Gastrocnemius medialis (tissue), 4 donors: ENCODE measurements around the gene FPR3. TPM values are rescaled to one million over a fixed set of nuclear protein-coding genes. Genes with fewer than 3 reads are reported as not detected.

Source experiments
- ATAC-seq, 2 donors: fragments of 150-250 bp; one replicate each; pipeline ENCODE4 v1.9.1; 2016
- DNase-seq, 2 donors: peaks; one replicate each; pipeline ENCODE4 v3.0.0-alpha.2; 2019
- H3K27ac ChIP-seq, 4 donors: fragments of 200-600 bp; sonication (generic); 1 replicate in 1 of 4; 2 replicates in 3 of 4; pipeline ENCODE4 v1.5.1; 2016 to 2018; ENCODE audit warnings: mild to moderate bottlenecking in 2 of 4, moderate library complexity in 1 of 4
- H3K27me3 ChIP-seq, 3 donors: fragments of 200-600 bp; sonication (generic) in 2 of 3; 1 replicate in 1 of 3; 2 replicates in 2 of 3; pipeline versions ENCODE4 v1.5.1 to v1.6.0; 2016 to 2019; ENCODE audit warnings: mild to moderate bottlenecking in 1 of 3, moderate library complexity in 1 of 3
- H3K36me3 ChIP-seq, 2 donors: fragments of 200-600 bp; sonication (generic) in 1 of 2; one replicate each; pipeline ENCODE4 v1.5.1; 2017 to 2018
- H3K4me1 ChIP-seq, 2 donors: fragments of 200-600 bp; sonication (generic) in 1 of 2; one replicate each; pipeline ENCODE4 v1.5.1; 2016 to 2017; ENCODE audit warnings: mild to moderate bottlenecking in 2 of 2
- H3K4me3 ChIP-seq, 4 donors: fragments of 200-600 bp; sonication (generic) in 3 of 4; 1 replicate in 1 of 4; 2 replicates in 3 of 4; pipeline ENCODE4 v1.5.1; 2016 to 2019; ENCODE audit warnings: mild to moderate bottlenecking in 2 of 4
- H3K9me3 ChIP-seq, 3 donors: fragments of 200-600 bp; sonication (generic) in 2 of 3; 1 replicate in 1 of 3; 2 replicates in 2 of 3; pipeline ENCODE4 v1.5.1; 2016 to 2019
- CTCF ChIP-seq, 5 experiments: fragments of 450-650 bp in 3 of 5; fragments of 200-600 bp in 2 of 5; sonication (generic) in 2 of 5; IDR thresholded peaks in 4 of 5; conservative IDR thresholded peaks in 1 of 5; 1 replicate in 4 of 5; 2 replicates in 1 of 5; pipeline ENCODE4 v1.5.1; 2016 to 2019; ENCODE audit warnings: antibody characterized with exemption in 5 of 5, mild to moderate bottlenecking in 3 of 5, moderate library complexity in 3 of 5
- POLR2A ChIP-seq, 2 donors: fragments of 450-650 bp; IDR thresholded peaks; one replicate each; pipeline ENCODE4 v1.6.1; 2017; ENCODE audit warnings: antibody characterized with exemption in 2 of 2, mild to moderate bottlenecking in 2 of 2, moderate library complexity in 2 of 2
- in situ Hi-C, 4 donors: fragments of 200-750 bp; cut with MboI; loops; one replicate each; pipeline versions ENCODE4 v1.15.0 to v1.8.0; 2017; ENCODE audit warnings: low sequenced_read_pairs in 4 of 4
- intact Hi-C: fragments of 100-400 bp; cut with DNase I; formaldehyde crosslinking; loops from one replicate; pipeline ENCODE4 v1.15.1; 2023; ENCODE audit warnings: low total_unique reads
- total RNA-seq, 4 donors: library from RNA; depleted of rRNA; stranded (reverse); fragments of >200 nt; gene quantifications; one replicate each; pipeline versions ENCODE4 v1.1.0 to v1.2.3, GENCODE V29; 2016

Gene FPR3
- total RNA-seq, 4 donors from 2014 or later = 0.66 to 2.2 (median 1.4) TPM

GRCh38 chr19:51799034-51799773 lies 4.2 kb downstream of the FPR3 start:
- H3K36me3 ChIP-seq = no peaks in the 10 kb centered on the region
- peak; percentile 40 to 62 for DNase-seq

GRCh38 chr19:51799774-51800472 lies 5.0 kb downstream of the FPR3 start:
- intact Hi-C loops (no loop called here), in situ Hi-C loops (no loop called here)
- H3K27ac ChIP-seq = no peak overlapping the region
- DNase-seq (no peak), ATAC-seq (no peak)
- no peaks in the 10 kb centered on the region for H3K9me3 ChIP-seq
- no peaks in the 10 kb centered on the region for H3K27me3 ChIP-seq
- no peaks in the 10 kb centered on the region for H3K4me1 ChIP-seq
- H3K4me3 ChIP-seq = no peak overlapping the region
- H3K36me3 ChIP-seq = no peaks in the 10 kb centered on the region
- TF ChIP-seq CTCF (IDR thresholded peaks at IDR 0.05 in 4 of 5, conservative IDR thresholded peaks at IDR 0.05 in 1 of 5) (no peak), POLR2A (IDR thresholded peaks at IDR 0.05) (no peak)

More at GRCh38 chr19:51799034-51799773, 4.2 kb downstream of the FPR3 start:
- peak; percentile 52 to 61 for ATAC-seq
- TF ChIP-seq POLR2A (IDR thresholded peaks at IDR 0.05) (no peak), CTCF (IDR thresholded peaks at IDR 0.05 in 4 of 5, conservative IDR thresholded peaks at IDR 0.05 in 1 of 5) (no peak)
- intact Hi-C loops (no loop called here), in situ Hi-C loops (no loop called here)
- H3K4me1 ChIP-seq = no peaks in the 10 kb centered on the region
- H3K4me3 ChIP-seq = no peak overlapping the region
- H3K9me3 ChIP-seq = no peaks in the 10 kb centered on the region
- peak overlapping the region in 2 of 4 donors; percentile 13 to 36 for H3K27ac ChIP-seq
- no peaks in the 10 kb centered on the region for H3K27me3 ChIP-seq

- in situ Hi-C loops = no loop called here
- Histone ChIP-seq H3K4me3 (no peak overlapping the region), H3K27me3 (no peaks in the 10 kb centered on the region), H3K9me3 (no peaks in the 10 kb centered on the region), H3K27ac (no peak overlapping the region), H3K36me3 (no peaks in the 10 kb centered on the region), H3K4me1 (no peaks in the 10 kb centered on the region)
- ATAC-seq (no peak), DNase-seq (no peak)
- TF ChIP-seq POLR2A (IDR thresholded peaks at IDR 0.05) = no peak
- TF ChIP-seq CTCF (IDR thresholded peaks at IDR 0.05 in 4 of 5, conservative IDR thresholded peaks at IDR 0.05 in 1 of 5) = no peak
- intact Hi-C loops = no loop called here
These were observed 5.7 kb downstream of the FPR3 start for GRCh38 chr19:51800473-51801244.

GRCh38 chr19:51802775-51803174 lies 7.8 kb downstream of the FPR3 start:
- DNase-seq = no peak
- TF ChIP-seq POLR2A (IDR thresholded peaks at IDR 0.05) (no peak), CTCF (IDR thresholded peaks at IDR 0.05 in 4 of 5, conservative IDR thresholded peaks at IDR 0.05 in 1 of 5) (no peak)
- no peaks in the 10 kb centered on the region for H3K4me1 ChIP-seq

More at GRCh38 chr19:51802775-51803174, 7.8 kb downstream of the FPR3 start:
- Histone ChIP-seq H3K4me3 (no peak overlapping the region), H3K9me3 (no peaks in the 10 kb centered on the region), H3K27me3 (no peaks in the 10 kb centered on the region), H3K36me3 (no peaks in the 10 kb centered on the region), H3K27ac (no peak overlapping the region)
- intact Hi-C loops = no loop called here
- in situ Hi-C loops = no loop called here
- ATAC-seq = no peak
